K562 (cell line): ENCODE results near the gene PI4KA. TPM values are rescaled to one million over a fixed set of nuclear protein-coding genes. Genes with fewer than 3 reads are reported as not detected.

ENCODE experiments used
- BRCA1 ChIP-seq, 2 experiments: fragments of 450-650 bp in 1 of 2; sonication (generic) in 1 of 2; formaldehyde crosslinking in 1 of 2; IDR thresholded peaks; 2 replicates each; pipeline versions ENCODE4 v1.5.0 to v1.6.1; 2017 to 2020; ENCODE audit warnings: mild to moderate bottlenecking in 1 of 2, missing genetic modification reagents in 1 of 2
- BRD4 ChIP-seq: fragments of 200-600 bp; sonication (generic); IDR thresholded peaks from 2 replicates; pipeline ENCODE4 v1.6.1; 2017; ENCODE audit warnings: inconsistent platforms
- DEAF1 ChIP-seq: fragments of 450-650 bp; formaldehyde crosslinking; IDR thresholded peaks from 2 replicates; pipeline ENCODE4 v1.4.0; 2020; ENCODE audit warnings: mild to moderate bottlenecking, moderate library complexity
- E2F4 ChIP-seq: sonication (generic); formaldehyde crosslinking; IDR thresholded peaks from 2 replicates; pipeline ENCODE4 v1.8.0; 2022; ENCODE audit warnings: mild to moderate bottlenecking, low read depth, missing genetic modification reagents
- E2F5 ChIP-seq: sonication (generic); formaldehyde crosslinking; IDR thresholded peaks from 2 replicates; pipeline ENCODE4 v1.8.0; 2022; ENCODE audit warnings: mild to moderate bottlenecking, missing genetic modification reagents
- ESRRB ChIP-seq: fragments of 250-450 bp; sonication (Bioruptor Pico); IDR thresholded peaks from 2 replicates; pipeline ENCODE4 v1.5.0; 2020; ENCODE audit warnings: mild to moderate bottlenecking, moderate library complexity, borderline replicate concordance
- PRDM10 ChIP-seq: fragments of 450-650 bp; IDR thresholded peaks from 2 replicates; pipeline ENCODE4 v1.6.1; 2018; ENCODE audit not compliant: partially characterized antibody
- RBFOX2 ChIP-seq: fragments of 200-400 bp; formaldehyde crosslinking; IDR thresholded peaks from 2 replicates; pipeline ENCODE4 v1.6.1; 2017; ENCODE audit warnings: low read depth, mild to moderate bottlenecking, low read length, moderate library complexity
- SETDB1 ChIP-seq: IDR thresholded peaks from one replicate; pipeline ENCODE4 v1.6.1; 2012; ENCODE audit warnings: low read length, control low read depth, inconsistent platforms
- SNRNP70 ChIP-seq: fragments of 200-400 bp; formaldehyde crosslinking; optimal IDR thresholded peaks from 2 replicates; pipeline ENCODE3; 2017; ENCODE audit warnings: low read depth, low read length
- TGIF2 ChIP-seq: sonication (generic); formaldehyde crosslinking; IDR thresholded peaks from 2 replicates; pipeline ENCODE4 v1.8.1; 2022; ENCODE audit warnings: mild to moderate bottlenecking, missing genetic modification reagents, moderate library complexity
- ZBED1 ChIP-seq: IDR thresholded peaks from 2 replicates; pipeline ENCODE4 v1.6.1; 2014
- ZNF143 ChIP-seq: sonication (generic); formaldehyde crosslinking; IDR thresholded peaks from 2 replicates; pipeline ENCODE4 v1.9.0; 2022; ENCODE audit warnings: mild to moderate bottlenecking, missing genetic modification reagents
- ZNF384 ChIP-seq: IDR thresholded peaks from 2 replicates; pipeline ENCODE4 v1.6.1; 2012; ENCODE audit warnings: low read depth, low read length, improper control_type of control experiment
- ZNF592 ChIP-seq: fragments of 450-650 bp; IDR thresholded peaks from 2 replicates; pipeline ENCODE4 v1.6.1; 2017; ENCODE audit warnings: antibody characterized with exemption, mild to moderate bottlenecking
- ZNF707 ChIP-seq: fragments of 250-450 bp; sonication (Bioruptor Pico); conservative IDR thresholded peaks from 2 replicates; pipeline ENCODE4 v1.8.0; 2022; ENCODE audit warnings: inconsistent platforms, mild to moderate bottlenecking, moderate library complexity
- polyA plus RNA-seq, 8 experiments: library from polyadenylated mRNA; depleted of rRNA in 4 of 8; stranded (reverse) in 5 of 8; unstranded in 3 of 8; fragments of >200 nt; fragmentation: Nextera tagmentation in 2 of 8; fragmentation: Illumina TruSeq in 1 of 8; extraction: Ambion mirVana in 2 of 8; extraction: Trizol in 1 of 8; gene quantifications; 2 replicates each; pipeline versions ENCODE4 v1.2.1 to v1.2.3, GENCODE V29; 2011 to 2014; ENCODE audit warnings: inconsistent platforms in 1 of 8, missing spikeins in 1 of 8
- total RNA-seq, 7 experiments: library from RNA; depleted of rRNA in 6 of 7; stranded (reverse); fragments of >200 nt in 6 of 7; fragmentation: Illumina TruSeq in 2 of 7; extraction: Trizol in 2 of 7; gene quantifications; 2 replicates each; pipeline versions ENCODE4 v1.2.1 to v1.2.3, GENCODE V29; 2011 to 2021; ENCODE audit warnings: low replicate concordance in 1 of 7

PI4KA gene
- total and polyA plus RNA-seq, 9 of the 15 experiments (the other 6 are each of a cell fraction or from before 2014, with no cell fraction given): 7.3 to 187 (median 84.7) TPM

GRCh38 chr22:20728523-20729190 is 130.0 kb downstream of the PI4KA start (continued):
- no peak for TF ChIP-seq RBFOX2
- TF ChIP-seq SNRNP70: peak; percentile 62
- TF ChIP-seq DEAF1: no peak
- TF ChIP-seq TGIF2 (CRISPR knock-in tag): no peak
- 0 out of 2 replicates have a peak, but pooled peaks have one; percentile 28 for TF ChIP-seq ZBED1
- no peak for TF ChIP-seq E2F5 (CRISPR knock-in tag)
- TF ChIP-seq ZNF592: no peak
- TF ChIP-seq PRDM10: no peak
- TF ChIP-seq ESRRB (CRISPR knock-in tag): no peak
- no peak for TF ChIP-seq BRCA1 (IDR thresholded peaks at IDR 0.05)
- 0 out of 2 replicates have a peak, but pooled peaks have one; percentile 69 for TF ChIP-seq BRCA1 (CRISPR knock-in tag; IDR thresholded peaks at IDR 0.05)
- peak; percentile 53; the same call in 1 of the 2 replicates for TF ChIP-seq E2F4 (CRISPR knock-in tag)
- TF ChIP-seq ZNF707 (CRISPR knock-in tag): 0 out of 2 replicates have a peak, but pooled peaks have one; percentile 9
- TF ChIP-seq SETDB1: peak; percentile 64
- no peak for TF ChIP-seq BRD4
- no peak for TF ChIP-seq ZNF143 (CRISPR knock-in tag)
- TF ChIP-seq ZNF384: no peak
